Spleen (tissue), 11 donors: ENCODE data around the gene ZC3H12C. TPM values are rescaled to one million over a fixed set of nuclear protein-coding genes. Genes with fewer than 3 reads are reported as not detected.
"Not testable (repeated sequence)": the region's sequence is repeated elsewhere in the genome, so short reads cannot be mapped to it uniquely, and the experiment has no call there.

ENCODE experiments used
- DNase-seq: peaks from one replicate; pipeline ENCODE4 v3.0.0-alpha.2; 2020
- H3K27ac ChIP-seq, 8 donors: fragments of 200-600 bp; sonication (generic) in 7 of 8; 1 replicate in 4 of 8; 2 replicates in 4 of 8; pipeline versions ENCODE4 v1.5.0 to v1.8.0; 2016 to 2021; ENCODE audit warnings: inconsistent platforms in 4 of 8, mild to moderate bottlenecking in 4 of 8, moderate library complexity in 1 of 8
- H3K27me3 ChIP-seq, 7 donors: fragments of 200-600 bp; sonication (generic) in 6 of 7; replicated peaks in 1 of 7; 1 replicate in 4 of 7; 2 replicates in 3 of 7; pipeline versions ENCODE4 v1.5.0 to v1.8.0; 2016 to 2021; ENCODE audit warnings: inconsistent platforms in 3 of 7, mild to moderate bottlenecking in 1 of 7
- H3K36me3 ChIP-seq, 6 donors: fragments of 200-600 bp; sonication (generic) in 5 of 6; 1 replicate in 4 of 6; 2 replicates in 2 of 6; pipeline versions ENCODE4 v1.5.0 to v1.8.0; 2016 to 2021; ENCODE audit warnings: inconsistent platforms in 2 of 6
- H3K4me1 ChIP-seq, 6 donors: fragments of 200-600 bp; sonication (generic) in 5 of 6; 1 replicate in 3 of 6; 2 replicates in 3 of 6; pipeline versions ENCODE4 v1.5.0 to v1.8.0; 2016 to 2021; ENCODE audit warnings: inconsistent platforms in 3 of 6
- H3K4me3 ChIP-seq, 8 donors: fragments of 200-600 bp; sonication (generic) in 7 of 8; 1 replicate in 4 of 8; 2 replicates in 4 of 8; pipeline versions ENCODE4 v1.5.0 to v1.8.0; 2016 to 2021; ENCODE audit warnings: inconsistent platforms in 4 of 8, mild to moderate bottlenecking in 4 of 8, moderate library complexity in 2 of 8
- H3K9me3 ChIP-seq, 8 donors: fragments of 200-600 bp; sonication (generic) in 7 of 8; 1 replicate in 4 of 8; 2 replicates in 4 of 8; pipeline versions ENCODE4 v1.5.0 to v1.8.0; 2016 to 2021; ENCODE audit warnings: inconsistent platforms in 4 of 8
- POLR2A ChIP-seq, 3 donors: fragments of 450-650 bp; IDR thresholded peaks; one replicate each; pipeline ENCODE4 v1.5.1; 2017; ENCODE audit warnings: antibody characterized with exemption in 3 of 3, mild to moderate bottlenecking in 1 of 3
- POLR2AphosphoS5 ChIP-seq, 3 donors: sonication (generic); formaldehyde crosslinking; IDR thresholded peaks; one replicate each; pipeline ENCODE4 v1.5.1; 2017; ENCODE audit warnings: antibody characterized with exemption in 3 of 3
- WGBS, 5 donors: extraction: QIAGEN DNeasy Blood & Tissue Kit in 3 of 5; methylation state at CpG; one replicate each; pipeline versions ENCODE4 v1.1.5 to v1.1.7; 2013 to 2018; 5-methylcytosine and 5-hydroxymethylcytosine counted together
- intact Hi-C: fragments of 100-400 bp; cut with DNase I; formaldehyde crosslinking; loops from one replicate; pipeline ENCODE4 v1.15.0; 2023; ENCODE audit warnings: low total_unique reads
- polyA plus RNA-seq, 3 donors: library from polyadenylated mRNA; stranded (reverse); fragments of 200-250 nt; gene quantifications; one replicate each; pipeline ENCODE4 v1.2.1, GENCODE V29; 2013
- total RNA-seq, 7 donors: library from RNA; depleted of rRNA in 3 of 7; stranded (reverse); fragments of >200 nt in 3 of 7; fragmentation: NEBNext Ultra II Directional in 4 of 7; extraction: Animal tissue kit (Norgen Biotek cat#: 25700) in 4 of 7; gene quantifications; one replicate each; pipeline versions ENCODE4 v1.1.0 to v1.2.1, GENCODE V29; 2016 to 2021
- TF ChIP-seq, protein P1 (sequence below), 11 experiments: fragments of 200-600 bp in 7 of 11; fragments of 450-650 bp in 4 of 11; sonication (generic) in 4 of 11; IDR thresholded peaks in 8 of 11; conservative IDR thresholded peaks in 3 of 11; 1 replicate in 7 of 11; 2 replicates in 4 of 11; pipeline versions ENCODE4 v1.4.0 to v1.8.0; 2016 to 2021; ENCODE audit warnings: antibody characterized with exemption in 11 of 11, inconsistent platforms in 4 of 11, mild to moderate bottlenecking in 1 of 11
- donor health status: healthy with polysubstance abuse.
- donor health status: DM: no; HTN: no; CAD: no; lungs with moderate emphysema.
- donor health status: DM: no; HTN: no; CAD: no.
- donor health status: Bipolar disorder and iron deficiency.
- donor health status: healthy.
- donor health status: DM: no; HTN: no; CAD: no.
- donor health status: DM: yes; HTN: yes; CAD: no.

The ZC3H12C gene
- total and polyA plus RNA-seq, 10 donors: 0.44 to 10.4 (median 5.1) TPM

DNA sequence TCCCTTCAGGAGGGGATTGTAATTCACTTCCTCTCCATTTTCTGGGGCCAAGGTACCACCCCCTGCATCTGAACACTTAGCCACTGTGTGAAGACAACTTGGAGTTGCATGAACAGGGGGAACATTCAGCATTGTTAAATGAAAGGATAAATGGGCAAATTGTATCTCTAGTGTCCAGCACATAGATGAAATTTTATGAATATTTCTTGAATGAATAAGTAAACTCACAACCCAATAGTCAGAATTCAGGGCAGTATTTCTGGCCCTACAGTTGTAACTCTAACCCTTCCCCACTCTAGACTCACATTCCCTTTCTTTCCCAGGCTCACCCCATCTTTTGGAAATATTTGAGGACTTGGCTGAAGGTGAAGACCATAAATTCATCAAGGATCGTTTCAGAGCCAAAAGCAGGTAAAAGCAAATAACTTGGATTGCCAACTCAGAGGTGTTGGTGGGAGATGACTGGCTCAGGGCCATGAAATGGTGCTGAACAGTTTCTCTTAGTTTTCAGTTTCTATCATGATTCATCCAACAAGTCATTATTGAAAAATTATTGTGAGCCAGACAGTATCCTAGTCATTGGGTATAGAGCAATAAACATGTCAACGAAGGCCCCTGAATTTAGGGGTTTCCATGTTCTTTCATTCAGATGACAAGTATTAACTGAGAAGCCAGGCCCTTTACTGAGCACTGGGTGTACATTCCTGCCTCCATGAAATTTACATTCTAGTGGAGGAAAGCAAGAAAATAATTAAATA, 33.3 kb upstream of the ZC3H12C start:
- 69 to 92% (median 85%) methylated on average over 2 of the region's 2 CpGs for WGBS, 5 donors
- DNase-seq: no peak
- intact Hi-C loops: no loop called here
- H3K27ac ChIP-seq: no peak overlapping the region
- H3K9me3 ChIP-seq: no peaks in the 10 kb centered on the region
- no peaks in the 10 kb centered on the region for H3K27me3 ChIP-seq
- no peaks in the 10 kb centered on the region for H3K36me3 ChIP-seq
- TF ChIP-seq POLR2A (IDR thresholded peaks at IDR 0.05): no peak
- no peak for TF ChIP-seq POLR2AphosphoS5 (IDR thresholded peaks at IDR 0.05)
- TF ChIP-seq, protein P1, sequence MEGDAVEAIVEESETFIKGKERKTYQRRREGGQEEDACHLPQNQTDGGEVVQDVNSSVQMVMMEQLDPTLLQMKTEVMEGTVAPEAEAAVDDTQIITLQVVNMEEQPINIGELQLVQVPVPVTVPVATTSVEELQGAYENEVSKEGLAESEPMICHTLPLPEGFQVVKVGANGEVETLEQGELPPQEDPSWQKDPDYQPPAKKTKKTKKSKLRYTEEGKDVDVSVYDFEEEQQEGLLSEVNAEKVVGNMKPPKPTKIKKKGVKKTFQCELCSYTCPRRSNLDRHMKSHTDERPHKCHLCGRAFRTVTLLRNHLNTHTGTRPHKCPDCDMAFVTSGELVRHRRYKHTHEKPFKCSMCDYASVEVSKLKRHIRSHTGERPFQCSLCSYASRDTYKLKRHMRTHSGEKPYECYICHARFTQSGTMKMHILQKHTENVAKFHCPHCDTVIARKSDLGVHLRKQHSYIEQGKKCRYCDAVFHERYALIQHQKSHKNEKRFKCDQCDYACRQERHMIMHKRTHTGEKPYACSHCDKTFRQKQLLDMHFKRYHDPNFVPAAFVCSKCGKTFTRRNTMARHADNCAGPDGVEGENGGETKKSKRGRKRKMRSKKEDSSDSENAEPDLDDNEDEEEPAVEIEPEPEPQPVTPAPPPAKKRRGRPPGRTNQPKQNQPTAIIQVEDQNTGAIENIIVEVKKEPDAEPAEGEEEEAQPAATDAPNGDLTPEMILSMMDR (IDR thresholded peaks at IDR 0.05 in 8 of 11, conservative IDR thresholded peaks at IDR 0.05 in 3 of 11): no peak
- no peak overlapping the region for H3K4me3 ChIP-seq
- H3K4me1 ChIP-seq: no peaks in the 10 kb centered on the region

DNA sequence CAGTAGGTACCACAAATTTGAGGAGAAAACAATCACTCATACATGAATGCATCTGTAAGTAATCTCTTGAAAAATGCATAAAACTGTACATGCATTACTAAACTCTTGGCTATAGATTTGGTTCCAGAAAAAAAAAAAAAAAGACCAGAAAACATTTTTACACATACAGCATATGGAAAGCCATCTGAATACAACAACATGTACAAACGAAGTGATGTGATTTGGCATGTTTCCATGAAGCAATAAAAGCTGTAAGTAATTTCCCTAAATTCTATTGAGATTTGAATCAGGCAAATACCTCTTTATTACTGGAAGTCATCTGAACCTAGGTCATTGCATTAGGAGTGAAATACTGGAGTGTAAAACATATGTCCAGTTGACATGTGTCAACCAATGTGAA, 31.9 kb upstream of the ZC3H12C start:
- TF ChIP-seq, protein P1 (IDR thresholded peaks at IDR 0.05 in 8 of 11, conservative IDR thresholded peaks at IDR 0.05 in 3 of 11): no peak
- TF ChIP-seq POLR2A (IDR thresholded peaks at IDR 0.05) (no peak), POLR2AphosphoS5 (IDR thresholded peaks at IDR 0.05) (no peak)
- Histone ChIP-seq H3K4me3 (no peak overlapping the region), H3K9me3 (no peaks in the 10 kb centered on the region), H3K27ac (no peak overlapping the region), H3K27me3 (no peaks in the 10 kb centered on the region), H3K36me3 (no peaks in the 10 kb centered on the region), H3K4me1 (no peaks in the 10 kb centered on the region)
- intact Hi-C loops: no loop called here
- WGBS, 5 donors: 66 to 83% (median 68%) methylated on average over 1 of the region's 1 CpG
- DNase-seq: no peak

DNA sequence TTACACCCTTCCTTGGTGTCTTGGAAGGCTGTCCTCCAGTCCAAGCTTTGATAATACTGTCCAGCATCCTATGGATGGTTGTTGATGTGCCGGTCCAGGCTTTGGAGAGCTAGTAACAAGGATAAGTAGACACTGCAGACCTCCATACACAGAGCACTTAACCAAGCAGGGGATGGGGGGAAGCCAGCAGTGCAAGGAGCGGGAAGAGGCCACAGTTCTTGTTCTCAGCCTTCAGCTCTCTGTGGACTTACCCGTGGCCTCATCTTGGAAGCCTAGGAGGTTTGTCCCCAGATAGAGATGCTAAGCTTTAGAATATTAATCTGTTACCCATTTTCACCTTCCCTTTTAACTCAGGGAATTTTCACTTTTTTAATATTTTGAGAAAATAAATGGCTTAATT, 30.9 kb upstream of the ZC3H12C start:
- Histone ChIP-seq H3K4me1 (no peaks in the 10 kb centered on the region), H3K9me3 (no peaks in the 10 kb centered on the region), H3K27me3 (no peaks in the 10 kb centered on the region), H3K27ac (no peak overlapping the region), H3K4me3 (no peak overlapping the region), H3K36me3 (no peaks in the 10 kb centered on the region)
- intact Hi-C loops: no loop called here
- TF ChIP-seq, protein P1 (IDR thresholded peaks at IDR 0.05 in 8 of 11, conservative IDR thresholded peaks at IDR 0.05 in 3 of 11): no peak
- TF ChIP-seq POLR2A (IDR thresholded peaks at IDR 0.05): no peak
- TF ChIP-seq POLR2AphosphoS5 (IDR thresholded peaks at IDR 0.05): no peak
- 93 to 96% (median 95%) methylated on average over 3 of the region's 3 CpGs for WGBS, 5 donors
- no peak for DNase-seq

DNA sequence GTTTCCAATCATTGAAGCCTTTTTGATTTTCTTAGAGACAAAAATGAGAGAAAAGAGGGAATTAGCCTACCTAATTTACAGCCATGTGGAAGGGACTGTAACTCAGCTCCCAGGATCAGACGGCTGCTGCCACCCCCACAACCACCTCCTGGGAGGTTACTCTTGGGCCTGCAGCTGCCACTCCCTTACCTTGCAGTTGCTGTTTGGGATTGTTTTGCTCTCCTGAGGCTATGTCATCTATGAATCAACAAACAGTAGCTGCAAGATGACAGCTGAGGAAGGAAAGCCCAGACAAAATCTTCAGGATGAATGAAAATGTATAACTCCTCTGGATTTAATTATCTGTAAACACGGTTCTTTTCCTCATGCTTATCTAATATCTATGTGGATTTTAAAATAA, 28.0 kb upstream of the ZC3H12C start:
- no peak overlapping the region for H3K27ac ChIP-seq
- TF ChIP-seq POLR2A (IDR thresholded peaks at IDR 0.05) (no peak), POLR2AphosphoS5 (IDR thresholded peaks at IDR 0.05) (no peak)
- TF ChIP-seq, protein P1 (IDR thresholded peaks at IDR 0.05 in 8 of 11, conservative IDR thresholded peaks at IDR 0.05 in 3 of 11): no peak
- H3K4me3 ChIP-seq: no peak overlapping the region
- H3K9me3 ChIP-seq: no peaks in the 10 kb centered on the region
- H3K36me3 ChIP-seq: no peaks in the 10 kb centered on the region
- H3K4me1 ChIP-seq: peaks cover 0 to 18% (median 12%) of the 10 kb centered on the region in 6 donors
- no peak for DNase-seq
- intact Hi-C loops: no loop called here
- H3K27me3 ChIP-seq: peaks cover 0 to 5% (median 0%) of the 10 kb centered on the region in 7 donors
- 72 to 89% (median 87%) methylated on average over 2 of the region's 2 CpGs for WGBS, 5 donors

DNA sequence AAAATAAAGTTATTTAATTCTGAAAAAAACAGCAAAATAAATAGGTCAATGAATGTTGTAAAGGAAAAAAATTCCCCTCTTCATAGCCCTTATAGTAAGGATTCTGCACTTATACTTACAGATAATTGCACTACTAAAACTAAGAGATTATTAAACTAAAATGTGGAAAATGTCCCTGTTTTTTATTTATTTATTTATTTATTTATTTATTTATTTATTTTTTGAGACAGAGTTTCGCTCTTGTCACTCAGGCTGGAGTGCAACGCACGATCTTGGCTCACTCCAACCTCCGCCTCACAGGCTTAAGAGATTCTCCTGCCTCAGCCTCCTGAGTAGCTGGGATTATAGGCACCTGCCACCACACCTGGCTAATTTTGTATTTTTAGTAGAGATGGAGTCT, 25.2 kb upstream of the ZC3H12C start:
- H3K4me3 ChIP-seq, H3K36me3 ChIP-seq, H3K27ac ChIP-seq, H3K27me3 ChIP-seq, H3K9me3 ChIP-seq, DNase-seq, intact Hi-C loops: not testable (repeated sequence)
- 90 to 100% (median 97%) methylated on average over 4 of the region's 4 CpGs for WGBS, 5 donors
- H3K4me1 ChIP-seq: peaks cover 0 to 18% (median 12%) of the 10 kb centered on the region in 6 donors
